Spinal cord (tissue), 10 donors: ENCODE measurements around the gene MID1IP1. TPM values are rescaled to one million over a fixed set of nuclear protein-coding genes. Genes with fewer than 3 reads are reported as not detected.

ENCODE experiments used
- DNase-seq, 6 donors: peaks; one replicate each; pipeline versions ENCODE4 v3.0.0 to v3.0.0-alpha.2; 2013 to 2015; ENCODE audit warnings: low spot score in 6 of 6, low read depth in 4 of 6
- H3K27ac ChIP-seq: one replicate; pipeline ENCODE4 v1.5.1; 2013; ENCODE audit warnings: low read depth, low read length, control low read depth
- H3K27me3 ChIP-seq: one replicate; pipeline ENCODE4 v1.6.1; 2013; ENCODE audit warnings: low read length; ENCODE audit not compliant: control insufficient read depth, insufficient read depth
- H3K36me3 ChIP-seq: one replicate; pipeline ENCODE4 v1.6.1; 2013; ENCODE audit warnings: low read length; ENCODE audit not compliant: control insufficient read depth, insufficient read depth
- H3K4me1 ChIP-seq: one replicate; pipeline ENCODE4 v1.6.1; 2013; ENCODE audit warnings: low read length; ENCODE audit not compliant: control insufficient read depth, insufficient read depth
- H3K4me3 ChIP-seq: one replicate; pipeline ENCODE4 v1.5.1; 2013; ENCODE audit warnings: low read depth, low read length, control low read depth
- H3K9me3 ChIP-seq: one replicate; pipeline ENCODE4 v1.6.1; 2013; ENCODE audit warnings: low read length; ENCODE audit not compliant: control insufficient read depth, insufficient read depth
- WGBS: methylation state at CpG from one replicate; pipeline ENCODE4 v1.1.5; 2013; ENCODE audit warnings: missing lambda C conversion rate; ENCODE audit not compliant: insufficient coverage; 5-methylcytosine and 5-hydroxymethylcytosine counted together
- polyA plus RNA-seq, 2 donors: library from polyadenylated mRNA; unstranded; fragments of 120-200 nt; gene quantifications; one replicate each; pipeline ENCODE4 v1.2.1, GENCODE V29; 2013; ENCODE audit not compliant: insufficient read length in 2 of 2
- total RNA-seq, 2 donors: library from RNA; depleted of rRNA in 1 of 2; stranded (reverse); fragments of 120-200 nt in 1 of 2; fragments of >200 nt in 1 of 2; gene quantifications; one replicate each; pipeline versions ENCODE4 v1.2.3 to v1.2.4, GENCODE V29; 2013 to 2014
- donor health status: healthy.

The MID1IP1 gene
- total and polyA plus RNA-seq, 4 donors = 43.8 to 65.6 (median 52.9) TPM

DNA sequence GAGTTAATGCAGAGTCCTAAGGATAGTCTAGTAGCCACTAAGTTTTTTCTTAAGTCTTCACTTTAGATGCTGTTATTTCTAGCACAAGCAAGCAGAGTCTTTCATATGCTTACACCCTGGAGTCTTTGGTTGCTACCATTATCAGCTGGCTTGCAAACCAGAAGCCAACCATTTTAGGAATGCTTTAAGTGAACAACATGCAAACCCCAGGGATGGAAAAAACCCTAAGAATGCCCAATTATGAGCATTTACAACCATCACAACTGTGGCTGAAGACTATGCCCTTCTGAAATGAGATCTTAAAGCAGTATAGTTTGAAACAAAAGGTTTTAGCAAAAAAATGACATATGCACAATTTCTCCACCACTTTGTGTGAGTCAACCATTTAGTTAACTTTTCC lies 6.6 kb downstream of the MID1IP1 start:
- Histone ChIP-seq H3K36me3 (no peaks in the 10 kb centered on the region), H3K27ac (no peak overlapping the region), H3K9me3 (no peaks in the 10 kb centered on the region), H3K4me1 (peaks cover 7% of the 10 kb centered on the region), H3K4me3 (no peak overlapping the region), H3K27me3 (no peaks in the 10 kb centered on the region)
- no peak for DNase-seq

DNA sequence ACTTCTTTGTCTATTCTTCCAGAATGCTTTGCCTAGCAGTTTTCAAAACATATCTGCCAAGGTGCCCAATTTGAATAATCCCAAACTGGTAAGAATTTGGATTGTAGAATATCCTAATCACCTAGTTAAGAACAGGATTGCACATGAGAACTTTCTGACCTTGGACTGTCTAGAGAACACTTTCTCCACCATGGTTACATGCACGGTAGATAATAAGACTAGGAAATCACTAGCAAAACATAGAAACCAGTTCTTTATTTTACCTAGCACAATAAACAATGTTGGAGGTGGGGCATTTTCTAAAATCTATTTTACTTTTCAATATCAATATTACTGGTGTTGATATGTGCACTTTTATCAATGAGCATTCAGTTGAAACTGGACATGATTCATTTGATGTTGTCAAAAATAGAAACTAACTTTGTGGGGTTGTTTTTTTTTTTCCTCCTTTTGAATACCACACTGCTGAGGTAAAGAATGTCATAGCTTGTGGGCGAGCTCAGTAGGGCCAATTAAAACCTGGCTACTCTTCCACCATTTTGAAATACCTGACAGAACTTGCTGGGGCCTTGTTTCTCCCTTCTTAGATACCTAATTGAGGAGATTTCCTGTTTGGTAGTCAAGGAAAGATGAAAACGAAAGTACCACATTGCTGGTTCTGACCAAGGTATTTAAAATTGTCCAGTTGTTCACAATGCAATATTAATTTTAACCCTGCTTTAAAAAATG lies 10.4 kb downstream of the MID1IP1 start:
- H3K27me3 ChIP-seq = no peaks in the 10 kb centered on the region
- H3K4me1 ChIP-seq = no peaks in the 10 kb centered on the region
- no peaks in the 10 kb centered on the region for H3K36me3 ChIP-seq
- DNase-seq = no peak
- H3K4me3 ChIP-seq = no peak overlapping the region
- no CpG with 5 or more reads among the region's 3 CpGs for WGBS
- no peak overlapping the region for H3K27ac ChIP-seq
- H3K9me3 ChIP-seq = peaks cover 2% of the 10 kb centered on the region

DNA sequence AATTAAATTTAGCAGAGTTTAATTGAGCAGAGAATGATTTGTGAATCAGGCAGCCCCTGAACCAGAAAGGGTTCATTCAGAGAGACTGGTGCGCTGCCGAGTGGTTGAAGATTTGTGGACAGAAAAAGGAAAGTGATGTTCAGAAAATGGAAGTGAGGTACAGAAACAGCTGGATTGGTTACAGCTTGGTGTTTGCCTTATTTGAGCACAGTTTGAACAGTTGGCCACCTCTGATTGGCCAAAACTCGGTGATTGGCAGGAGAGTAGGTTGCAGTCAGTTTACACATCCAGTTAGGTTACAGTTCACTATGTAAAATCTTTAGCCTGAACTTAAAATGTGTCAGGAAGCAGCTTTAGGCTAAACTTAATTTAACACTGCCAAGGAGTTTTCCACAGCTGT lies 14.9 kb downstream of the MID1IP1 start:
- Histone ChIP-seq H3K4me1 (no peaks in the 10 kb centered on the region), H3K27me3 (no peaks in the 10 kb centered on the region), H3K4me3 (no peak overlapping the region), H3K36me3 (no peaks in the 10 kb centered on the region), H3K9me3 (peaks cover 2% of the 10 kb centered on the region), H3K27ac (no peak overlapping the region)
- WGBS = 65% methylated on average over 2 of the region's 3 CpGs
- no peak for DNase-seq

DNA sequence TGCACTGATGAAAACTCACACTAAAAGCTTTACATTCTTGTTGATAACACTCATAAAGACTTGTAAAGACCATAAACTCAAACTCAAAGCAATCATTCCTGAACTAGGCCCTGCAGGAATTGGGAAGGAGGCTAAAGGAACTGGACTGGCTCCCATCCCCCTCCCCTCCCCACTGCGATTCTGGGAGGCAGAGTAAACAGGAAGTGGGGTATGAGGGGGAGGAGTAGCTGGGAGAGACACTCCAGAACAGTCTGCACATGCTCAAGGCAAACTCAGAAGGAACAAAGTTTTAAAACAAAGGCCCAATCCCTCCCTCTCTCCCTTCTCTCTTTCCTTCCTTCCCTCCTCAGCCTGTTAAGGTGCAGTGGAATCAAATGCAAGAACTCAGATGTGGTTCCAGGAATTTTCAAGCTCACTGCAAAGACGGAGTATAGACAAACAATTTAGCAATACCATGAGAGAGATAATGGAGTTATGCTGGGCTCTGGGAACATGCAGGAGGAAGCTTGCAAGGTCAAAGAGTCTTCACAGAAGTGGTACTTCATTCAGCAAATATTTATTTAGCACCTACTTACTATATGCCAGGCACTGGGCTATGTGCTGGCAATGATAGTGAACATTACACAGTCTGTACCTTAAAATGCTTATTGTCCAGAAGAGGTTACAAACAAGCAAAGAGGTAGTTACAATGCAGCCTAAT lies 15.9 kb downstream of the MID1IP1 start:
- Histone ChIP-seq H3K9me3 (peaks cover 2% of the 10 kb centered on the region), H3K27me3 (no peaks in the 10 kb centered on the region), H3K4me3 (no peak overlapping the region), H3K27ac (no peak overlapping the region), H3K36me3 (no peaks in the 10 kb centered on the region), H3K4me1 (no peaks in the 10 kb centered on the region)
- WGBS = no CpG with 5 or more reads among the region's 2 CpGs
- no peak for DNase-seq

DNA sequence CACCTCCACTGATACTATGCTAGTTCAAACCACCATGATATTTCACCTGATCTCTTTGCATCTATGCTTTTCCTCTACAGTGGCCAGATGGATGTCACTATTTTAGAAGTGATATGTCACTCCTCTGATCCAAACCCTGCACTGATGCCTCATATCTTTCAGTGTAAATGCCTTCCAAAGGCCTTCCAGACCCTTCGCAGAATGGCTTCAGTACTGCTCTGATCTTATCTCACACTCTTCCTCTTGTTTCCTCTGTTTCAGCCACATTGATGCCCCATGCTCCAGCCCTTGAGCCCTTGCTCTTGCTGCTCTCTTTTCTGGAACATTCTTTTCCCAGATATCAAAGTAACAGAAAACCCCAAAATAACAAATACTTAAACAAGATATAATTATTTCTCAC lies 17.9 kb downstream of the MID1IP1 start:
- H3K27ac ChIP-seq = no peak overlapping the region
- no peaks in the 10 kb centered on the region for H3K9me3 ChIP-seq
- WGBS = 63% methylated on average over 1 of the region's 1 CpG
- no peaks in the 10 kb centered on the region for H3K27me3 ChIP-seq
- H3K36me3 ChIP-seq = no peaks in the 10 kb centered on the region
- no peak for DNase-seq
- H3K4me3 ChIP-seq = no peak overlapping the region
- no peaks in the 10 kb centered on the region for H3K4me1 ChIP-seq

DNA sequence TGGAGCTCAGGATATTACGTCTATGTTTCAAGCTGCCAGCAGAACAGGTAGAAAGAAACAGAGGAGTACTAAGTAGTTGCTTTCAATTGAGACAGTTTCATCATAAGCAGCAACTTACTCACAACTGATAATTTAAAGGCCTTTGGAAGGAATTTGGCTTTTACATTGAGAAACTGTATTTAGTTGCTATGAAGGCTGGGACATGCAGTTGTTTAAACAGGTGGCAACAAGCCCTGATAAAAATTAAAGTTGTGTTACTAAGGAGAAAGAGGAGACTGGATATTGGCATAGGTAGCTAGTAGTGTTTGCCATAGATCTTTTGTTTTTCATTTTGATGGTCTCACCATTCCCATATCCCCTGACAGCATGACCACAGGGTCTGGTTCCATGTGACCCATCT lies 18.4 kb downstream of the MID1IP1 start:
- Histone ChIP-seq H3K36me3 (no peaks in the 10 kb centered on the region), H3K4me1 (no peaks in the 10 kb centered on the region), H3K27me3 (no peaks in the 10 kb centered on the region), H3K4me3 (no peak overlapping the region), H3K27ac (no peak overlapping the region), H3K9me3 (no peaks in the 10 kb centered on the region)
- DNase-seq = no peak
- WGBS = no CpG with 5 or more reads among the region's 1 CpG

DNA sequence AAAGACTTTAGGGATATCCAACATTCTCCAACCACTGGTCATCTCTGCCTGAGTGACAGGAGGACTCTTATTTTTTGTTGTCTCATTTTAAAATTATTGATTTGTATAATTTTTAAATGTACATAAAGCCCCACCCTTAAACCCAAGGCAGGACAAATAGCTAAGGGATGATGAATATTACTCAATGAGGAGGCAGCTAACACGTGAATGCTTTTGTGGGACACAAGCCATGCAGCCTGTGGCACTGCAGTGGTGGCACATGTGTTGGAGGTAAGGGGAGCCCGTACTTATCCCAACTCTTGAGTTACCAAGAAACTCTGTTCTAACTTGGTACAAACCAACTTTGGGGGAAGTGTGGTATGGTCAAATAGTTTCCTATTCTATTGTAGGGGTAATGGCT lies 19.5 kb downstream of the MID1IP1 start:
- H3K36me3 ChIP-seq = no peaks in the 10 kb centered on the region
- H3K4me3 ChIP-seq = no peak overlapping the region
- DNase-seq = no peak
- no peaks in the 10 kb centered on the region for H3K27me3 ChIP-seq
- WGBS = 60% methylated on average over 1 of the region's 2 CpGs
- H3K9me3 ChIP-seq = no peaks in the 10 kb centered on the region
- peak overlapping the region; percentile 4 for H3K27ac ChIP-seq
- H3K4me1 ChIP-seq = no peaks in the 10 kb centered on the region

DNA sequence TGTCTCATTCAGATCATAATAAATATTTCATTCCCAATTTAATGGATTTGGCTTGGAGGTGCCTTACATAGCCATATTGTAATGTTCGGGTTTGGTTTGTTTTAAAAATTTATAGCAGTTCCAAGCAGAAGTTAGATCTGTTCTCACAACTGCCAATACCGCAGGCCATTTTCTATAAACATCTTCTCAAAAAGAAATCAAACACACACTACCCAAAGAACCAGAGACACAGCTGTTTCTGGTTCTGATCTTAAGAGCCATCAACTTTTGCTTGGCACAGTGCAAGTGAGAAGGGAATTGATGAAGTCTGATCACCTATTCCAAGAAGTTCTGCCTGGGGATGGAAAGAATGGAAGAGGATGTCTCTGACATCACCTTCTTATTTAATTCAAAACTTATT lies 22.9 kb downstream of the MID1IP1 start:
- H3K9me3 ChIP-seq = no peaks in the 10 kb centered on the region
- no CpG with 5 or more reads among the region's 2 CpGs for WGBS
- H3K36me3 ChIP-seq = no peaks in the 10 kb centered on the region
- H3K27me3 ChIP-seq = no peaks in the 10 kb centered on the region
- H3K27ac ChIP-seq = no peak overlapping the region
- H3K4me3 ChIP-seq = no peak overlapping the region
- no peak for DNase-seq
- no peaks in the 10 kb centered on the region for H3K4me1 ChIP-seq

DNA sequence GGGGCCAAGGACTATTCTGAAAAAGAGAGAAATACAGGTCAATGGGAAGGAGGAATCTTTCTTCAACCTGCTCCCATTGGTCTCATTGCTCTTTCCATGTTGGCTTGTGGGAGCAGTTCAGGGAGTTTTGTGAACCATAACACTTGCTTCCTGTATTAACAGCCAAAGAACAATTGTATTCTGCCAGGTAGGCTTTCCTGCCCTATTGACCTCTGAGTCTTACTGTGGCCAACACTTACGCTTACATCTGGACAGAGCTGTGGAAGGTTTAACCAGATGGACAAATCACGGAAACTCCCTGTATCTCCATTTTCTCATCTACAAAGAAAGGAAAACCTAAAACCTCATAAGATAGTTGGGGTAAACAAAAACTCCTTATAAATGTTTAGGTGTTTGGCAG lies 30.7 kb downstream of the MID1IP1 start:
- Histone ChIP-seq H3K36me3 (no peaks in the 10 kb centered on the region), H3K4me1 (no peaks in the 10 kb centered on the region), H3K4me3 (no peak overlapping the region), H3K27ac (no peak overlapping the region), H3K9me3 (no peaks in the 10 kb centered on the region), H3K27me3 (no peaks in the 10 kb centered on the region)
- WGBS = no CpG with 5 or more reads among the region's 2 CpGs
- no peak for DNase-seq

DNA sequence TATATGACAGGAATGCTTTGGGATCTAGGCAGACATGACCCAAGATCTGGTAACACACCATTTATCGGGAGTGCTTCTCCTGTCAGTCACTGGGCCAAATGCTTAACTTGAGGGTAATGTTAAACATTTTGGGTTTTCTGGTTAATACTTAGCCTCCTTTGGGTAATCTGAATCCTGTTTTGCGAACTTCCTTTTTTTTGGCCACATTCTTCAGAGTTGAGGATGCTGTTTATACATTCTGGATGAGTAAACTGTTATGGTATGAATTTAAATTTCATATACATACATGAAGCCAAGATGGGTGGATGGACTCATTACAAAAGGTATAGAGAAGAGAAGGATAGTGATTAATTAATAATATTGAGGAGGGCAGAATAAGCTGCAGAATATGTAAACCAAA lies 36.1 kb downstream of the MID1IP1 start:
- no peak overlapping the region for H3K27ac ChIP-seq
- no peak for DNase-seq
- WGBS = no CpG with 5 or more reads among the region's 2 CpGs

More for the DNA sequence above, 36.1 kb downstream of the MID1IP1 start:
- Histone ChIP-seq H3K36me3 (no peaks in the 10 kb centered on the region), H3K4me3 (no peak overlapping the region), H3K4me1 (no peaks in the 10 kb centered on the region), H3K9me3 (no peaks in the 10 kb centered on the region), H3K27me3 (peaks cover 6% of the 10 kb centered on the region)
